HG02610 (cell line): ENCODE data around the gene CCND1.

Experiments
- ATAC-seq: cut with Tn5 transposase; IDR thresholded peaks from one replicate; pipeline ENCODE4 v1.9.1; 2021; ENCODE audit warnings: mild to moderate bottlenecking, moderate library complexity; ENCODE audit not compliant: unreplicated experiment

Gene CCND1

GRCh38 chr11:69664103-69664775, 23.3 kb downstream of the CCND1 start:
- no peak for ATAC-seq

- no peak for ATAC-seq
Observed at GRCh38 chr11:69664901-69665300, 23.9 kb downstream of the CCND1 start.

- no peak for ATAC-seq
Observed at GRCh38 chr11:69665669-69666068, 24.7 kb downstream of the CCND1 start.

DNA sequence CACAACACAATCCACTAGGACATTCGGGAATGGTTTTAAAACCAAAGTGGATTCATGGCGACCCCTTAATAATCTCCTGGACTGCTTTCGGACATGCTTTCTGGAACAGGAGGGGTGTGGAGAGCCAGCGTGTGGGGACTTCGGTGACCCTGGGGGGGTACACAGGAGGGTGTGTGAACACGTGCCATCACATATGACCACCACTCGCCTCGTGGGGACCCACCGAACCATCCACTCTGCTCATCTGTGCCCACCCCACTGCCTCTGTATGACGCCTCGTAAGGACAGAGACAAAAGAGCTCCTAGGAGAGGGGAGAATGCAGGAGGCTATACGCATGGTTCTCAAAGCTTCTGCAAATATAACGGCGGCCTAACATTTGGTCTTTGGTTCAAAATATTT, 25.3 kb downstream of the CCND1 start:
- no peak for ATAC-seq

GRCh38 chr11:69666752-69667536, 26.0 kb downstream of the CCND1 start:
- ATAC-seq = no peak

DNA sequence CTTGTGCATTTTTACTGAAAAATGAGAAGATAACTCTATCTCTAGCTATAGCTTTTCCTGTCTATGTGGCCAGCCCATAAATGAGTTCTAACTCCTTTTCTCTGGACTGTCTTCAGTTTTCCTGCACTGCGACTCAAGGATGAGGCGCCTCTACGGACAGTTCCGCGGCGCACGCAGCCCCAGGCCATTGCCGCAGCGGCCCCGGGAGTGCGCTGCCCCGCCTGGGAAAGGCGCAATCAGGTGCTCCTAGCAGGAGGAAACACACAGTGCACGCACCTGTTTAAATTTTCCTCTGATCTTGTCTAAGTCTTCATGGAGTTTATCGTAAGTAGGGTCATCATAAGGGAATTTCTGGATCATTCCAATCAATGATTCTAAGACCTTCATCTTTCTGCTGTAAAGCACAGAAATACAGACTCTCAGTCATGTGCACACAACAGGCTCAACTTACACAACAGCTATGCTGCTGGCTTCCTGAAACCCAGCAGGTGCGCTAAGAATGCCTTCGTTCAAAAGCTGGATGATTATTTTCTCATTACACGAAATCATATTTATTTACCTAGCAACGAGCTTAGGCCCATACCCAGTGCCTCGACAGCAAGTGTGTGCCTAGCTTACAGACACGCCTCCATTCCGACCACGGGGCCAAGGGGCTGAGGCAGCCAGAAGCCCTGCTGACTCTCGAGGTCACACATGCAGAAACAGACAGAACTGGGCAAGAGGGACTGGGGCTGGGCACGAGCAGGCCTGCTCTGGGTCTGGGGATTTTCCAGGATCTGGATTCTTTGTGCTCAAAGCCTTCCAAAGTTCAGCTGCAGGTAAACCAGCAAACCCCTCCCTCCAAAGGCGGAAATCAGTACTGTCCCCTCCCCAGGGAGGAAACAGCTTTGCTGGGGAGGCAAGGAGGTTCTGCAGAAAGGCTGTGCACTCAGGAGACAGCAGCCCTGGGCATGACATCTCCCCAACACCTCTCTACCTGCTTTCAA, 27.0 kb downstream of the CCND1 start:
- no peak for ATAC-seq

DNA sequence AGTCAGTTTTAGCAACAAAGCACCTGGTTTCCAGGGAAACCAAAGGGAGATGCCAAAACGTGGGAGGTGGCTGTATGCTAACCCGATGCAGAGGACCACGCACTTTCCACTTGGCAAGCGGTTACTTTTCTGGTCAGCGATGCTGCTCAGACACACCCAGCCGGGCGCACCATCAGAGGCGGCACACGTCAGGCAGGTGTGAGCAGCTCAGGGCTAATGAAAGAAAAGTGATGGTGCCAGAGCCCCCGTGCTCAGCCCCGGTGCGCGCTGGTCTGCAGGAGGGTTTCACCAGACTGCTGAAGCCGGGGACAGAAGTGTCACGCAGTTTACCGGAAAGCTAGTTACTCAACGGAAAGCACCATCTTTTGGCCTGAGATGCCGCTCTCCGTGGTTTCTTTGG, 28.5 kb downstream of the CCND1 start:
- no peak for ATAC-seq

DNA sequence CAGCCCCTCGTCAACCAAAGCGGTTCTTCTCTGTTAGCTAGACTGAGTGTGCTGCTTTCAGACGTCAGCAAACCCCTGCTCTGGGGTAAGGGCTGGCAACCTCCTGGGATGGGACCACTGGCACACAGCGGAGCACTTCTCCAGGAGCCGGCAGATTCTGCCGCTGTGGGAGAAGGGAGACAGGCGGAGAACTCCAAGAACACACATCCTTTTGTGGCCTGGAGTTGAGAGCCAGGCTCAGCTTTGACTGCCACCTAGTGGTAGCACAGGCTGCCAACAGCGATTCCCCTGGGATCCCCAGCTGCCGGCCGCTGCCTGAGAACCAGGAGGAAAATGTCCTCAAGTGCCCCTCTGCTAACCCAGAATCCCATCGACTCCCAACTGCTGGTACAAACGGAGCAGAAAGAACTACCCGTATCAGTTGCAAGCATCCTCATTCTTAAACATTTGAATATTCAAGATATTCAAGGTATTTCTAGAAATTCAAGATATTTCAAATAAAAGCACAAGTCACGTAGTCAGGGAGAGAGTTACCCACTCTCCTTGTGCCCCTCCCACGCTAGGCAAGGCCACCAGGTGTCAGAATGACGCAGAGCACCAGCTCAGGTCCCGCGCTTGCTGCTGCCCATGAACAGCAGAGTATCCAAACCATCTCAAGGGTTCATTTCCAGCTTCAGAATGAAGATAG, 29.3 kb downstream of the CCND1 start:
- ATAC-seq = no peak

- ATAC-seq = no peak
Observed at GRCh38 chr11:69671734-69672465, 30.9 kb downstream of the CCND1 start.

DNA sequence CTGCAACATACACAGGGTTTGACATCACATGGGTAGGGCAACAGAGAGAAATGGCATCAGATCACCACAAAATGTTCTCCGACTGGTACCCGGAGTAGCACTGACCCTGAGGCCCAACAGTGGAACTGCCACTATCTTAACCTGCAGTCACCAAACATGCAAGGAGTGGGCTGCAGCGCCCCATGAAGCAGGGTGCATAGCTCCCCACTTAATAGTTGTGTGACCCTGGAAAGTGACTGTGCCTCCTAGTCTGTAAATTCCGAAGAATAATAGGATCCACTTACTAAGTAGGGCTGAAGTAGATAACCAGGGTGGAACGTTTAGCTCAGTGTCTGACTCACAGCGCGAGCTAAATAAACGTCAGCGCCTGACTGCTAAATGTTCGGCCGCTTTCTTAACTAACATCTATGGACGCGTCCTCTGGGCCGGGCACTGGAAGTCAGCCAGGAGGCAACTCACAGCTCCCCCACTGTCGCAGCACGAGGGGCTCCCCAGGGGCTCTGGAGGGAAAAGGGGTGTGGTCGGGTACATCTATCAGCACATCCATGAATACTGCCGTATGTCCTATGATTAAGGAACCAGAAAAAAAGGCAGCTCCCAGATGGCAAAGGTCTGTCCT, 33.4 kb downstream of the CCND1 start:
- ATAC-seq = no peak

GRCh38 chr11:69674886-69675714, 34.1 kb downstream of the CCND1 start, which contains the start of gene LTO1:
Gene LTO1, minus strand, starts transcription at chr11:69675353. Its CDS starts 114 bp downstream, at chr11:69675239.
- ATAC-seq = peak; percentile 75

GRCh38 chr11:69677749-69678148, 36.8 kb downstream of the CCND1 start:
- no peak for ATAC-seq

GRCh38 chr11:69680688-69681087, 39.7 kb downstream of the CCND1 start:
- no peak for ATAC-seq

DNA sequence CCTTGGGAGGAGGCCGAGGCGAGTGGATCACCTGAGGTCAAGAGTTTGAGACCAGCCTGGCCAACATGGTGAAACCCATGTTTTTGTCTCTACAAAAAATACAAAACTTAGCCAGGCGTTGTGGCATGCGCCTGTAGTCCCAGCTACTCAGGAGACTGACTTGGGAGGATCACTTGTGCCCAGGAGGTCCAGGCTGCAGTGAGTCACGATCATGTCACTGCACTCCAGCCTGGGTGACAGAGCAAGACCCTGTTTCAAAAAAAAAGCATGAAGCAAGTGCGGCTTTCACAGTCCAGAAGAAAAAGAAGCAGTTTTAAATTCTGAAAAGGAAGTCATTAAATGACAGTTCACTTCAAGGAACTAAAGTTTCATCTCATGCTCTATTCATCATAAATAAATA, 41.3 kb downstream of the CCND1 start:
- ATAC-seq = no peak

- ATAC-seq = no peak
Observed at GRCh38 chr11:69682681-69683326, 41.8 kb downstream of the CCND1 start.

GRCh38 chr11:69683764-69684333, 42.9 kb downstream of the CCND1 start:
- ATAC-seq = no peak

DNA sequence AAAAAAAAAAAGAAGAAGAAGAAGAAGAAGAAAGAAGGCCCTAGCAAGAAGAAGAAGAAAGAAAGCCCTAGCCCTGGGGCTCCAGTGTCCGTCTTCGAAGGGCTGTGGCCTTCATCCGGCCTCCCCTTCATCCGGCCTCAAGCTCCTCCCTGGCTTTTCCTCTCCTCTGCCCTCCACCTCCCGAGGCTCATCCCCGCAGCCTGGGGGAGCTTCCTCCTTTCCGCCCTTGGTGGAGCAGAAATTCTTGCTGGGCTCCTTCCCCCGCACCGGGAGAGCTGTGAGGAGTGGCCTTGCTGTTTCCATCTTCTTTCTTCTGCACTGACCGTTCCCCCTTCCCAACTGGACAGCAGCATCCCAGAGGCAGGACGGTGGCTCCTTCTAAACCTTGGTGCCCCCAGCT, 43.7 kb downstream of the CCND1 start:
- no peak for ATAC-seq

DNA sequence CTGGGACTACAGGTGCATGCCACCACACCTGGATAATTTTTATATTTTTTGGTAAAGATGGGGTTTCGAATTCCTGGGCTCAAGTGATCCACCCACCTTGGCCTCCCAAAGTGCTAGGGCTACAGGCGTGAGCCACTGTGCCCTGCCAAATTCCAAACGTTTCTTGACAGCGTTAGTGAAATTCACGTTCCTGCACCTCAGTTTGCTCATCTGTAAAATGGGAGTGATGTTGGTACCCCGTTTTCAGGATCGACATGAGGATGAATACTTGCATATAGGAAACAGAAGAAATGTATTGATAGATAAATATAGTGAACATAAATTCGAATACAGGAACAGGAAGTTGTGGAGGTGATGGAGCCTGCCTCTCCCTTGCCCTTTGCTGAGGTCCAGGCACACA, 44.4 kb downstream of the CCND1 start:
- no peak for ATAC-seq
